H9 (cell line): Measurements from ENCODE around the gene SOCS6. TPM values are rescaled to one million over a fixed set of nuclear protein-coding genes. Genes with fewer than 3 reads are reported as not detected.

ENCODE experiments used
- DNase-seq: peaks from one replicate; pipeline ENCODE4 v3.0.0-alpha.2; 2017
- H2AFZ ChIP-seq: one replicate; pipeline ENCODE4 v1.6.1; 2013; ENCODE audit warnings: mild to moderate bottlenecking, low read length, control low read depth, moderate library complexity
- H2AK5ac ChIP-seq: 2 replicates; pipeline ENCODE4 v1.6.1; 2013; ENCODE audit warnings: low read length, control low read depth, mixed read lengths; ENCODE audit not compliant: insufficient read length
- H2BK120ac ChIP-seq: one replicate; pipeline ENCODE4 v1.6.1; 2013; ENCODE audit warnings: low read depth, mild to moderate bottlenecking, low read length, control low read depth, inconsistent platforms; ENCODE audit not compliant: poor library complexity, severe bottlenecking
- H2BK12ac ChIP-seq: 2 replicates; pipeline ENCODE4 v1.6.1; 2013; ENCODE audit warnings: low read length, control low read depth, mixed read lengths, low read depth; ENCODE audit not compliant: insufficient read length
- H2BK15ac ChIP-seq: 2 replicates; pipeline ENCODE4 v1.6.1; 2013; ENCODE audit warnings: low read depth, low read length, control low read depth
- H2BK20ac ChIP-seq: one replicate; pipeline ENCODE4 v1.6.1; 2013; ENCODE audit warnings: low read depth, mild to moderate bottlenecking, low read length, control low read depth, inconsistent platforms; ENCODE audit not compliant: poor library complexity, severe bottlenecking
- H2BK5ac ChIP-seq: 2 replicates; pipeline ENCODE4 v1.6.1; 2013; ENCODE audit warnings: low read length, control low read depth, mixed read lengths; ENCODE audit not compliant: insufficient read length
- H3K14ac ChIP-seq: 2 replicates; pipeline ENCODE4 v1.6.1; 2013; ENCODE audit warnings: low read length, control low read depth; ENCODE audit not compliant: insufficient read depth
- H3K18ac ChIP-seq: 2 replicates; pipeline ENCODE4 v1.6.1; 2013; ENCODE audit warnings: low read depth, mild to moderate bottlenecking, mixed read lengths, low read length, control low read depth; ENCODE audit not compliant: insufficient read length
- H3K23ac ChIP-seq: 2 replicates; pipeline ENCODE4 v1.6.1; 2013; ENCODE audit warnings: low read length, control low read depth, mixed read lengths, low read depth; ENCODE audit not compliant: insufficient read length
- H3K23me2 ChIP-seq: 2 replicates; pipeline ENCODE4 v1.6.1; 2013; ENCODE audit warnings: low read depth, mild to moderate bottlenecking, mixed read lengths, low read length, control low read depth; ENCODE audit not compliant: insufficient read length, poor library complexity, severe bottlenecking
- H3K27ac ChIP-seq: 2 replicates; pipeline ENCODE4 v1.5.1; 2013; ENCODE audit warnings: low read length, control low read depth, mixed read lengths, low read depth; ENCODE audit not compliant: insufficient read length
- H3K27me3 ChIP-seq: 2 replicates; pipeline ENCODE4 v1.6.1; 2013; ENCODE audit warnings: low read length, control low read depth, inconsistent platforms; ENCODE audit not compliant: insufficient read depth
- H3K4ac ChIP-seq: 2 replicates; pipeline ENCODE4 v1.6.1; 2013; ENCODE audit warnings: low read depth, mild to moderate bottlenecking, control low read depth, inconsistent platforms, low read length, moderate library complexity
- H3K4me1 ChIP-seq: 2 replicates; pipeline ENCODE4 v1.6.1; 2013; ENCODE audit warnings: low read length, control low read depth, inconsistent platforms; ENCODE audit not compliant: insufficient read depth
- H3K4me2 ChIP-seq: 2 replicates; pipeline ENCODE4 v1.6.1; 2013; ENCODE audit warnings: low read length, control low read depth, mixed read lengths; ENCODE audit not compliant: insufficient read length, insufficient read depth
- H3K56ac ChIP-seq: 2 replicates; pipeline ENCODE4 v1.6.1; 2013; ENCODE audit warnings: low read depth, mild to moderate bottlenecking, mixed read lengths, low read length, control low read depth; ENCODE audit not compliant: insufficient read length
- H3K79me1 ChIP-seq: 2 replicates; pipeline ENCODE4 v1.6.1; 2013; ENCODE audit warnings: low read depth, mild to moderate bottlenecking, moderate library complexity, low read length, control low read depth, inconsistent platforms; ENCODE audit not compliant: insufficient read depth, poor library complexity, severe bottlenecking
- H3K79me2 ChIP-seq: 2 replicates; pipeline ENCODE4 v1.6.1; 2013; ENCODE audit warnings: low read length, control low read depth, inconsistent platforms; ENCODE audit not compliant: insufficient read depth
- H3K9ac ChIP-seq: 2 replicates; pipeline ENCODE4 v1.6.1; 2013; ENCODE audit warnings: low read length, control low read depth, mixed read lengths; ENCODE audit not compliant: insufficient read length; ENCODE audit errors: extremely low read depth
- H3K9me3 ChIP-seq: one replicate; pipeline ENCODE4 v1.6.1; 2013; ENCODE audit warnings: low read depth, low read length, inconsistent platforms; ENCODE audit not compliant: control insufficient read depth
- H3T11ph ChIP-seq: one replicate; pipeline ENCODE4 v1.6.1; 2013; ENCODE audit warnings: mild to moderate bottlenecking, low read length, control low read depth, inconsistent platforms
- H4K20me1 ChIP-seq: one replicate; pipeline ENCODE4 v1.6.1; 2013; ENCODE audit not compliant: control insufficient read depth, insufficient read length, insufficient read depth
- H4K5ac ChIP-seq: 2 replicates; pipeline ENCODE4 v1.6.1; 2013; ENCODE audit warnings: low read depth, mild to moderate bottlenecking, mixed read lengths, low read length, control low read depth; ENCODE audit not compliant: insufficient read length
- H4K8ac ChIP-seq: replicated peaks from 2 replicates; pipeline ENCODE4 v1.6.1; 2013; ENCODE audit warnings: low read length, control low read depth, mixed read lengths, low read depth; ENCODE audit not compliant: insufficient read length
- H4K91ac ChIP-seq: 2 replicates; pipeline ENCODE4 v1.6.1; 2013; ENCODE audit warnings: low read depth, mild to moderate bottlenecking, moderate library complexity, mixed read lengths, low read length, control low read depth; ENCODE audit not compliant: insufficient read length
- H3K27ac Mint-ChIP-seq, 3 experiments: 2 replicates in 2 of 3; 3 replicates in 1 of 3; pipeline ENCODE4 v1.8.0; 2020 to 2021; ENCODE audit warnings: mixed read lengths in 3 of 3, mild to moderate bottlenecking in 1 of 3, moderate library complexity in 1 of 3
- H3K27me3 Mint-ChIP-seq: 2 replicates; pipeline ENCODE4 v1.8.0; 2021; ENCODE audit warnings: low read depth, mild to moderate bottlenecking, moderate library complexity, mixed read lengths
- H3K36me3 Mint-ChIP-seq, 3 experiments: 2 replicates in 2 of 3; 3 replicates in 1 of 3; pipeline ENCODE4 v1.8.0; 2020 to 2021; ENCODE audit warnings: low read depth in 3 of 3, mixed read lengths in 3 of 3; ENCODE audit not compliant: insufficient read depth in 1 of 3
- H3K4me1 Mint-ChIP-seq, 2 experiments: 2 replicates each; pipeline ENCODE4 v1.8.0; 2020; ENCODE audit warnings: mixed read lengths in 2 of 2
- H3K4me3 Mint-ChIP-seq, 2 experiments: 2 replicates in 1 of 2; 3 replicates in 1 of 2; pipeline ENCODE4 v1.8.0; 2020 to 2021; ENCODE audit warnings: mild to moderate bottlenecking in 2 of 2, mixed read lengths in 2 of 2, moderate library complexity in 1 of 2
- H3K9me3 Mint-ChIP-seq, 2 experiments: 2 replicates in 1 of 2; 3 replicates in 1 of 2; pipeline ENCODE4 v1.8.0; 2020; ENCODE audit warnings: mild to moderate bottlenecking in 2 of 2, mixed read lengths in 2 of 2, moderate library complexity in 1 of 2
- CTCF ChIP-seq: fragments of 200-600 bp; sonication (generic); conservative IDR thresholded peaks from 3 replicates; pipeline ENCODE4 v1.8.0; 2021; ENCODE audit warnings: antibody characterized with exemption, mild to moderate bottlenecking
- total RNA-seq: library from RNA; stranded (reverse); gene quantifications from 2 replicates; pipeline ENCODE4 v1.2.1, GENCODE V29; 2021

The SOCS6 gene
- total RNA-seq, 1 experiment from 2014 or later, result 24.5 TPM

- H3K4me1 Mint-ChIP-seq, result peaks cover 3% of the 10 kb centered on the region in 2 experiments; a peak in 2 of 4 replicates
Observed at GRCh38 chr18:70258243-70258642, 30.6 kb upstream of the SOCS6 start.

More at GRCh38 chr18:70258243-70258642, 30.6 kb upstream of the SOCS6 start:
- Histone ChIP-seq H2BK120ac (no peak overlapping the region), H2BK5ac (no peak overlapping the region), H3K79me2 (no peaks in the 10 kb centered on the region), H3K56ac (no peak overlapping the region), H2AK5ac (no peak overlapping the region), H4K91ac (no peak overlapping the region), H3K27me3 (no peaks in the 10 kb centered on the region), H2BK12ac (no peak overlapping the region), H3K23me2 (no peaks in the 10 kb centered on the region), H2AFZ (no peak overlapping the region), H3K27ac (no peak overlapping the region), H3K9me3 (no peaks in the 10 kb centered on the region), H3K9ac (no peak overlapping the region), H3K23ac (no peak overlapping the region), H3K79me1 (no peaks in the 10 kb centered on the region), H4K5ac (no peak overlapping the region), H3K4me1 (no peaks in the 10 kb centered on the region), H4K20me1 (no peaks in the 10 kb centered on the region), H3K18ac (no peak overlapping the region), H3K4ac (no peak overlapping the region), H3K4me2 (no peak overlapping the region), H3K14ac (no peak overlapping the region), H3T11ph (no peak overlapping the region), H4K8ac (no peak overlapping the region), H2BK20ac (no peak overlapping the region), H2BK15ac (no peak overlapping the region)
- Mint-ChIP-seq H3K27ac (no peak overlapping the region), H3K36me3 (peaks cover 0 to 7% (median 6%) of the 10 kb centered on the region in 3 experiments; a peak in 6 of 7 replicates), H3K27me3 (no peaks in the 10 kb centered on the region), H3K9me3 (peaks cover 7 to 14% of the 10 kb centered on the region in 2 experiments; a peak in 4 of 5 replicates), H3K4me3 (no peak overlapping the region)
- no peak for TF ChIP-seq CTCF
- no peak for DNase-seq
